Adrenal gland (tissue), 12 donors: ENCODE measurements around the gene KDR. TPM values are rescaled to one million over a fixed set of nuclear protein-coding genes. Genes with fewer than 3 reads are reported as not detected.
A peak's percentile ranks its signal among the peaks of the same experiment; 100 is the strongest.

Experiments used
- DNase-seq, 7 donors: peaks; one replicate each; pipeline ENCODE4 v3.0.0-alpha.2; 2019 to 2020
- H3K27ac ChIP-seq, 5 donors: fragments of 200-600 bp; sonication (generic) in 4 of 5; 1 replicate in 3 of 5; 2 replicates in 2 of 5; pipeline versions ENCODE4 v1.5.1 to v1.8.0; 2016 to 2020; ENCODE audit warnings: mild to moderate bottlenecking in 1 of 5
- H3K27me3 ChIP-seq: fragments of 200-600 bp; 2 replicates; pipeline ENCODE4 v1.8.0; 2021
- H3K36me3 ChIP-seq, 2 donors: fragments of 200-600 bp; replicated peaks in 1 of 2; 1 replicate in 1 of 2; 2 replicates in 1 of 2; pipeline versions ENCODE4 v1.5.1 to v1.8.0; 2018 to 2022
- H3K4me1 ChIP-seq, 2 donors: fragments of 200-600 bp; replicated peaks in 1 of 2; 1 replicate in 1 of 2; 2 replicates in 1 of 2; pipeline versions ENCODE4 v1.5.1 to v1.8.0; 2018 to 2021
- H3K4me3 ChIP-seq, 4 donors: fragments of 200-600 bp; sonication (generic) in 3 of 4; one replicate each; pipeline ENCODE4 v1.5.1; 2016 to 2018
- H3K9me3 ChIP-seq, 3 donors: fragments of 200-600 bp; sonication (generic) in 1 of 3; replicated peaks in 1 of 3; 1 replicate in 2 of 3; 2 replicates in 1 of 3; pipeline versions ENCODE4 v1.5.1 to v1.8.0; 2016 to 2021
- POLR2A ChIP-seq, 2 donors: fragments of 450-650 bp; IDR thresholded peaks; one replicate each; pipeline ENCODE4 v1.6.1; 2017; ENCODE audit warnings: antibody characterized with exemption in 2 of 2, mild to moderate bottlenecking in 2 of 2, moderate library complexity in 1 of 2
- WGBS, 4 donors: extraction: QIAGEN DNeasy Blood & Tissue Kit in 2 of 4; methylation state at CpG; one replicate each; pipeline versions ENCODE4 v1.1.5 to v1.1.7; 2013 to 2017; 5-methylcytosine and 5-hydroxymethylcytosine counted together
- intact Hi-C, 2 donors: fragments of 100-400 bp; cut with DNase I; formaldehyde crosslinking; loops; one replicate each; pipeline versions ENCODE4 v1.14.1 to v1.15.0; 2022 to 2023
- polyA plus RNA-seq, 3 donors: library from polyadenylated mRNA; stranded (reverse); fragments of 200-250 nt in 2 of 3; fragments of 350-450 nt in 1 of 3; fragmentation: Illumina TruSeq in 1 of 3; extraction: RNeasy Lipid Tissue Mini Kit (QIAGEN cat#74804) in 1 of 3; gene quantifications; one replicate each; pipeline ENCODE4 v1.2.3, GENCODE V29; 2013 to 2014
- total RNA-seq, 9 donors: library from RNA; depleted of rRNA in 4 of 9; stranded (reverse); fragments of >200 nt in 4 of 9; fragments of 120-200 nt in 1 of 9; fragmentation: NEBNext Ultra II Directional in 1 of 9; extraction: Animal tissue kit (Norgen Biotek cat#: 25700) in 1 of 9; gene quantifications; one replicate each; pipeline versions ENCODE4 v1.1.0 to v1.2.4, GENCODE V29; 2013 to 2023
- TF ChIP-seq, protein P1 (sequence below), 6 experiments: fragments of 450-650 bp in 4 of 6; fragments of 200-600 bp in 2 of 6; sonication (generic) in 1 of 6; IDR thresholded peaks; 1 replicate in 5 of 6; 2 replicates in 1 of 6; pipeline versions ENCODE4 v1.5.1 to v1.8.0; 2016 to 2021; ENCODE audit warnings: antibody characterized with exemption in 6 of 6, mild to moderate bottlenecking in 2 of 6, moderate library complexity in 1 of 6
- donor health status: healthy with polysubstance abuse.
- donor health status: Bipolar disorder and iron deficiency.
- donor health status: DM: yes; HTN: yes; CAD: no.
- donor health status: DM: no; HTN: no; CAD: no.
- donor health status: DM: no; HTN: no; CAD: no.
- donor health status: DM: yes; HTN: yes; CAD: no.

The KDR gene
- total and polyA plus RNA-seq, 12 donors: 5.1 to 69.0 (median 37.7) TPM

DNA sequence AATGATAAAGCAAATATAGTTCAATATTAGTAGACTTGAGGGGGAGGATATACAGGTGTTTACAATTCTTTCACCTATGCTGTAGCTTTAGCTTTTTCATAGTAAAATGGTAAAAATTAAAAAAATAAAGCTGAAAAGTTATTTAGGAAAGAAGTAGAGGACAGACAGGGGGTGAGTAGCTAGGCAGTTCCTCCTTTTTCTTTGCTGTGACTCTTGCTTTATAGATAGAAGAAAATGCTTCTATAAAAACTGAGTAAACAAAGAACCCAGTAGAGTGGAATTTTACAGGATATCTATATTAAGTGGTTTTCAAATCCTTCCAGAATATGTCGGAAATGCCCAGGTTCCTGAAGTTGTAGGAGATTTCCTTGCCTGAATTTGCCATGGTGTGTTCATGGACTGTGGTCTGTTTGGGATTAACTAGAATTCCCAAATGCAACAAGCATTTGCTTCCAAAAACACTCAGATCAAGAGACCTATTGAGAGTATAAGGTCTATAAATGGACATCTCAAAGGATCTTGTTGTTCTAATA is 74.9 kb downstream of the KDR start:
- H3K27ac ChIP-seq: no peak overlapping the region

GRCh38 chr4:55038176-55038890 is 87.1 kb downstream of the KDR start:
- Histone ChIP-seq H3K4me3 (no peak overlapping the region), H3K9me3 (no peaks in the 10 kb centered on the region), H3K4me1 (peaks cover 8 to 10% of the 10 kb centered on the region in 2 donors), H3K27me3 (no peaks in the 10 kb centered on the region), H3K36me3 (no peaks in the 10 kb centered on the region), H3K27ac (peak overlapping the region in 1 of 5 donors; percentile 16)
- TF ChIP-seq POLR2A (IDR thresholded peaks at IDR 0.05): no peak
- TF ChIP-seq, protein P1, sequence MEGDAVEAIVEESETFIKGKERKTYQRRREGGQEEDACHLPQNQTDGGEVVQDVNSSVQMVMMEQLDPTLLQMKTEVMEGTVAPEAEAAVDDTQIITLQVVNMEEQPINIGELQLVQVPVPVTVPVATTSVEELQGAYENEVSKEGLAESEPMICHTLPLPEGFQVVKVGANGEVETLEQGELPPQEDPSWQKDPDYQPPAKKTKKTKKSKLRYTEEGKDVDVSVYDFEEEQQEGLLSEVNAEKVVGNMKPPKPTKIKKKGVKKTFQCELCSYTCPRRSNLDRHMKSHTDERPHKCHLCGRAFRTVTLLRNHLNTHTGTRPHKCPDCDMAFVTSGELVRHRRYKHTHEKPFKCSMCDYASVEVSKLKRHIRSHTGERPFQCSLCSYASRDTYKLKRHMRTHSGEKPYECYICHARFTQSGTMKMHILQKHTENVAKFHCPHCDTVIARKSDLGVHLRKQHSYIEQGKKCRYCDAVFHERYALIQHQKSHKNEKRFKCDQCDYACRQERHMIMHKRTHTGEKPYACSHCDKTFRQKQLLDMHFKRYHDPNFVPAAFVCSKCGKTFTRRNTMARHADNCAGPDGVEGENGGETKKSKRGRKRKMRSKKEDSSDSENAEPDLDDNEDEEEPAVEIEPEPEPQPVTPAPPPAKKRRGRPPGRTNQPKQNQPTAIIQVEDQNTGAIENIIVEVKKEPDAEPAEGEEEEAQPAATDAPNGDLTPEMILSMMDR (IDR thresholded peaks at IDR 0.05): no peak
- peak in 5 of 7 donors; percentile 25 to 63 (median 32) for DNase-seq
- intact Hi-C loops: no loop called here
- 12 to 33% (median 30%) methylated on average over 2 of the region's 2 CpGs for WGBS, 4 donors

More for the DNA sequence above, 74.9 kb downstream of the KDR start:
- intact Hi-C loops: no loop called here
- H3K36me3 ChIP-seq: no peaks in the 10 kb centered on the region
- WGBS, 4 donors: 40 to 57% (median 53%) methylated on average over 1 of the region's 1 CpG
- H3K4me1 ChIP-seq: no peaks in the 10 kb centered on the region
- H3K4me3 ChIP-seq: no peak overlapping the region
- no peaks in the 10 kb centered on the region for H3K9me3 ChIP-seq
- no peaks in the 10 kb centered on the region for H3K27me3 ChIP-seq
- TF ChIP-seq, protein P1 (IDR thresholded peaks at IDR 0.05): no peak
- no peak for TF ChIP-seq POLR2A (IDR thresholded peaks at IDR 0.05)
- DNase-seq: no peak

GRCh38 chr4:55037728-55038127 is 87.7 kb downstream of the KDR start:
- 41 to 73% (median 55%) methylated on average over 1 of the region's 1 CpG for WGBS, 4 donors
- no peak for DNase-seq
- H3K9me3 ChIP-seq: no peaks in the 10 kb centered on the region
- H3K4me1 ChIP-seq: peaks cover 8 to 10% of the 10 kb centered on the region in 2 donors
- no peaks in the 10 kb centered on the region for H3K27me3 ChIP-seq
- intact Hi-C loops: no loop called here
- no peak overlapping the region for H3K27ac ChIP-seq
- H3K4me3 ChIP-seq: no peak overlapping the region
- no peaks in the 10 kb centered on the region for H3K36me3 ChIP-seq
- no peak for TF ChIP-seq POLR2A (IDR thresholded peaks at IDR 0.05)
- TF ChIP-seq, protein P1 (IDR thresholded peaks at IDR 0.05): no peak

- Histone ChIP-seq H3K27me3 (no peaks in the 10 kb centered on the region), H3K4me1 (peaks cover 8 to 10% of the 10 kb centered on the region in 2 donors), H3K36me3 (no peaks in the 10 kb centered on the region), H3K9me3 (no peaks in the 10 kb centered on the region), H3K27ac (peak overlapping the region in 1 of 5 donors; percentile 13), H3K4me3 (no peak overlapping the region)
- intact Hi-C loops: no loop called here
- 73 to 95% (median 77%) methylated on average over 3 of the region's 3 CpGs for WGBS, 4 donors
- TF ChIP-seq POLR2A (IDR thresholded peaks at IDR 0.05): no peak
- TF ChIP-seq, protein P1 (IDR thresholded peaks at IDR 0.05): no peak
- no peak for DNase-seq
These were observed 89.0 kb downstream of the KDR start for GRCh38 chr4:55036405-55036804.
